GM19193 (cell line): Measurements from ENCODE around the gene ATP2A1.

Experiments used
- POLR2A ChIP-seq: IDR thresholded peaks from 4 replicates; pipeline ENCODE4 v1.6.1; 2011; ENCODE audit not compliant: insufficient read depth, insufficient read length; ENCODE audit errors: extremely low read depth

The ATP2A1 gene

DNA sequence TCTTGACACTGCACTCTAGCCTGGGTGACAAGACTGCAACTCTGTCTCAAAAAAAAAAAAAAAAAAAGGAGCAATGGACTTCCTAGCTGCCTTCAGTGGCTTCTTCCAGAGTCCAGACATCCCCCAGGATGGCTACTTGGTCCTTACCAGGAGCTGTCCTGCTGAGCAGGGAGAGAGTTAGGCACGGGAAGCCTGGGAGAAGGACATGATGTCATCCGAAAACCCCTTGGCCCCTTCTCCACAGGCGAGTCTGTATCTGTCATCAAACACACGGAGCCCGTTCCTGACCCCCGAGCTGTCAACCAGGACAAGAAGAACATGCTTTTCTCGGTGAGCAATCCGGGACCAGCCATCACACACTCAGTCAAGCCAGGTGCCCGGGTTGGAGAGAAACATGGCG lies 8.7 kb downstream of the ATP2A1 start:
- TF ChIP-seq POLR2A: no peak

DNA sequence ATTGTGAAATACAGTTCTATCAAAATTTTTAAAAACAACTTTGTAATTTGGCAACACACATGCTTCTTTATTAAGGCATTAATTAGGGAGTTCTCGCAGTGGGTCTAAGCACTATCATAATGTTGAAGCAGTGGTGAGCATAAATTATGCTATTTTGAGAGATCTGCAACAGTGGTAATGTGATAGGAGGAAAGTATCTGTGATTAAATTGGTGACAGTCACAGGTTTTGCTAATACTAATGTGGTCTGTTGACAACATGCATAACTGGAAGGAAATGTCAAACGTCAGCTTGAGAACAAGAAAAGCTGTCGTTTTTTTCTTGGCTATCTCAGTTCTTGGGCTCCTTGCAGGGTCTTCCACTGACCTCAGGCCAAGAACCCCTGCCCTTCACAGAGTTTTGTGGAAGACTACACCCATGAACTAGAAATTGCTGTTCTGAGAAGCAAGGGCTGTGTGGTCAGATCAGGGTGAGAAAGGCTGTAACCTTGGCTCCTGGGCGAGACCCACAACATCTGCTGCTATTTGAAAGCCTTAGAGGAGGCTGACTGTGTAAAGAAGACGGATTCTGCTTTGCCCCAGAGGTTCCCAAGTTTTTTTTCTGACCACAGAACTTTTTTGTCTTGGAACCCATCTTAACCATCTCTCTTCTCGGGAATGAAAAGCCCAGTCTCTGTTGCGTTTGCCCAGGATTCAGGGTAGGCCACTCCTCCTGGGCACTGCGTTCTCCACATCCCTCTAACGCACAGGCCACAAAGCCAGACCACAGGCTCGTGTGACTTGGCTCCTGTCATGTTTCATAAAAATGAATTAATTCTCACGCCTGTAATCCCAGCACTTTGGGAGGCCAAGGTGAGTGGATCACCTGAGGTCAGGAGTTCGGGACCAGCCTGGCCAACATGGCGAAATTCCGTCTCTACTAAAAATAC lies 13.9 kb downstream of the ATP2A1 start:
- TF ChIP-seq POLR2A: no peak

DNA sequence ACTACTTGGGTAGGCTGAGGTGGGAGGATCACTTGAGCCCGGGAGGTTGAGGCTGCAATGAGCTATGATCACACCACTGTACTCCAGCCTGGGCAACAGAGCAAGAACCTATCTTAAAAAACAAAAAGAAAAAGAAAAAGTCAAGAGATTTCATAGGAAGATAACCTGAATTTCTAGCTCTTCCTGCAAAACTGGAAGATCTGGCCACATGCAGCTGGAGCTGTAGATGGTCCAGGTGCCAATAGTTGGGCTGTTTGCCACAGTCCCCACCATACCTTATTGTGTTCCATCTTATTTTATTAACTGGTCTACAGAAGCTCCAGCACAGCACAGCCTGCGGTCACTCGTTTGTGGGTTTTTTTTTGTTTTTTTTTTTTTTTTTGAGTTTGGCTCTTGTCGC lies 15.0 kb downstream of the ATP2A1 start:
- no peak for TF ChIP-seq POLR2A

DNA sequence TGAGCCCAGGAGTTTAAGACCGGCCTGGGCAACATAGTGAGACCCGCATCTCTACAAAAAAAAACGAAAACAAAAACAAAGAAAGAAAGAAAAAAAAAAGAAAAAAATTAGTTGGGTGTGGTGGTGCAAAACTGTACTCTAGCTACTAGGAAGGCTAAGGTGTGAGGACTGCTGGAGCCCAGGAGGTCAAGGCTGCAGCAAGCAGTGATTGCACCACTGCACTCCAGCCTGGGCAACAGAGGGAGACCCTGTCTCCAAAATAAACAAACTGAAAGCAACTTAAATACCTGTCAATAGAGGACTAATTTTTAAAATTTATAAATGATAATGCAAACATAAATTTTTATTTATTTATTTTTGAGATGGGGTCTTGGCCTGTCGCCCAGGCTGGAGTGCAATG lies 17.3 kb downstream of the ATP2A1 start:
- no peak for TF ChIP-seq POLR2A

DNA sequence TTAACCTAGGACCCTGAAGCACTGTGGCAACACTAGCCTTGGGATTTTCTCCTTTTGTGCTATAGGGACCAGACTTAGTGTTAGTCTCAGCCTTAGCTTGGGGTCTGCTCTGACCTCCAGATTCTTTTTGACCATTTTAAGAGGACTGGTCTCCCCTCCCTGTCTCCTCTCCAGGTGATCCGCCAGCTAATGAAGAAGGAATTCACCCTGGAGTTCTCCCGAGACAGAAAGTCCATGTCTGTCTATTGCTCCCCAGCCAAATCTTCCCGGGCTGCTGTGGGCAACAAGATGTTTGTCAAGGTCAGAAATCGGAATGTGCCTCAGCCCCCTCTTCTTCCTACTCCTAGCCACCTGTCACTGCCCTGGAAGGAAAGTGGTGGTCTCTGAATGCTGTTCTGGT lies 19.5 kb downstream of the ATP2A1 start:
- TF ChIP-seq POLR2A: no peak

DNA sequence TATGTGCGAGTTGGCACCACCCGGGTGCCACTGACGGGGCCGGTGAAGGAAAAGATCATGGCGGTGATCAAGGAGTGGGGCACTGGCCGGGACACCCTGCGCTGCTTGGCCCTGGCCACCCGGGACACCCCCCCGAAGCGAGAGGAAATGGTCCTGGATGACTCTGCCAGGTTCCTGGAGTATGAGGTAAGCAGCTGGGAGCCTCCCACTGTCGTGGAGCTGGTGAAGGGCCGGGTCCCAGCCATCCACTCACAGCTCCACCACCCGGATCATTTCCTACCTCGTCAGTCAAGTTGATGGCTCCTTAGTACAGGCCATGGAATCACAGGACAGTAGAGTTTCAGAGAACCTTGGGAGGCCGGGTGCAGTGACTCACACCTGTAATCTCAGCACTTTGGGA lies 20.0 kb downstream of the ATP2A1 start:
- no peak for TF ChIP-seq POLR2A

GRCh38 chr16:28898942-28899341 lies 20.7 kb downstream of the ATP2A1 start:
- TF ChIP-seq POLR2A: no peak

DNA sequence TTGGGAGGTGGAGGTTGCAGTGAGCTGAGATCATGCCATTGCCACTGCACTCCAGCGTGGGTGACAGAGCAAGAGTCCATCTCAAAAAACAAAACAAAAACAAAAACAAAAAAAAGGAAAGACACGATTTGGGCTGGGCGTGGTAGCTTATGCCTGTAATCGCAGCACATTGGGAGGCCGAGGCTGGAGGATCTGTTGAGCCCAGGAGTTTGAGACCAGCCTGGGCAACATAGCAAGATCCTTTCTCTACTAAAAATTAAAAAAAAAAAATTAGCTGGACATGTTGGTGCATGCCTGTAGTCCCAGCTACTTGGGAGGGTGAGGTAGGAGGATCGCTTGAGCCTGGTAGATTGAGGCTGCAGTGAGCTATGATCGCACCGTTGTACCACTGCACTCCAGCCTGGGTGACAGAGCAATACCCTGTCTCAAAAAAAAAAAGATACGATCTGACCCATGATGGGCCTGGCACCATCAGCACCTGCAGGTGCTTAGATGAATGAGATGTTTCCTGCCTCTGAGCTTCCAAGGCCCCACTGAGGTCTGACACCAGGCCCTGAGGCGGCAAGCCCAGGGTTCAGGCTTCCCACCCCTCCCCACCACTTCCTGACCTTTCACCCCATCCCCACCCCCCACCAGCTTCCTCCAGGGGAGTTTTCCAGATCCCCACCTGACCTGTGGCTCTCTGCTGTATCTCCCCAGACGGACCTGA lies 21.7 kb downstream of the ATP2A1 start:
- no peak for TF ChIP-seq POLR2A

DNA sequence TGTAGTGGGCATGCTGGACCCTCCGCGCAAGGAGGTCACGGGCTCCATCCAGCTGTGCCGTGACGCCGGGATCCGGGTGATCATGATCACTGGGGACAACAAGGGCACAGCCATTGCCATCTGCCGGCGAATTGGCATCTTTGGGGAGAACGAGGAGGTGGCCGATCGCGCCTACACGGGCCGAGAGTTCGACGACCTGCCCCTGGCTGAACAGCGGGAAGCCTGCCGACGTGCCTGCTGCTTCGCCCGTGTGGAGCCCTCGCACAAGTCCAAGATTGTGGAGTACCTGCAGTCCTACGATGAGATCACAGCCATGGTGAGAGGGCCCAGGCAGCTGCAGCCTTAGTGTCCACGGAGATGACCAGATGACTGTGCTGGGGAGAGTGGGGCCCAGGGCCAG lies 22.3 kb downstream of the ATP2A1 start:
- no peak for TF ChIP-seq POLR2A

DNA sequence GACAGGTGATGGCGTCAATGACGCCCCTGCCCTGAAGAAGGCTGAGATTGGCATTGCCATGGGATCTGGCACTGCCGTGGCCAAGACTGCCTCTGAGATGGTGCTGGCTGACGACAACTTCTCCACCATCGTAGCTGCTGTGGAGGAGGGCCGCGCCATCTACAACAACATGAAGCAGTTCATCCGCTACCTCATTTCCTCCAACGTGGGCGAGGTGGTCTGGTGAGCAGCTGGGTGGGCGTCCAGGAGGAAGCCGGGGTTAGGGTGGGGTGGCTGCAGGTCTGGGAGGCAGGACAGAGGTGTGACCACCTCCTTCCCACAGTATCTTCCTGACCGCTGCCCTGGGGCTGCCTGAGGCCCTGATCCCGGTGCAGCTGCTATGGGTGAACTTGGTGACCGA lies 23.6 kb downstream of the ATP2A1 start:
- TF ChIP-seq POLR2A: no peak

- TF ChIP-seq POLR2A: peak; percentile 20
Measured at GRCh38 chr16:28902909-28903308, 24.6 kb downstream of the ATP2A1 start.

- TF ChIP-seq POLR2A: no peak
Measured at GRCh38 chr16:28903344-28904042, 25.2 kb downstream of the ATP2A1 start.

- no peak for TF ChIP-seq POLR2A
Measured at GRCh38 chr16:28904363-28904762, 26.1 kb downstream of the ATP2A1 start.

DNA sequence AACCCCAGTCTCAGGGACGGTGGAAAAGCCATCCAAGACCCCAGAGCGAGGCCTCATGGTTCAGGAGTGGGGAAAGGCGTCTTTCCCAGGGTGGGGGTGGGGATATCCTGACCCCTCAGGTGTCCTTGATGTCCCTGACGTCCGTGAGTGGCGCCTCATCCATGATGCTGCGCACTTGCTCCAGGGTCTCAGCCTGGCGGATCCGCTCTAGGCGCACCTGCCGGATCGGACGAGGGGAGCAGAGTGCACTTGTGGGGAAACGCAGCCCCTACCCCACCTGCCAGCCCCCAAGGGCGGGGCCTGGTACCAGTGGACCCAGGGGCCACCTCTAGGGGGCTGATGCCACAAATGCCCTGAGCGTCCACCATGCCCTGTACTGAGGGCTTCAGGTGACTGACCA lies 26.5 kb downstream of the ATP2A1 start:
- TF ChIP-seq POLR2A: no peak

GRCh38 chr16:28905229-28905754 lies 27.0 kb downstream of the ATP2A1 start:
- TF ChIP-seq POLR2A: no peak
